Parietal lobe (tissue), 2 donors: ENCODE results near the gene NRBP1. TPM values are rescaled to one million over a fixed set of nuclear protein-coding genes. Genes with fewer than 3 reads are reported as not detected.

Source experiments
- small RNA-seq: library from RNA; depleted of rRNA; stranded (forward); fragments of <200 nt; gene quantifications from one replicate; pipeline ENCODE3, GENCODE V24; 2014; ENCODE audit warnings: low replicate concordance
- total RNA-seq: library from RNA; depleted of rRNA; stranded (reverse); fragments of >200 nt; gene quantifications from one replicate; pipeline ENCODE4 v1.2.3, GENCODE V29; 2014

Gene NRBP1
- total RNA-seq = 82.9 TPM

GRCh38 chr2:27428213-27428977 is at the start of gene NRBP1:
Gene NRBP1, plus strand, starts transcription at chr2:27428631. Its CDS starts 4,643 bp downstream, at chr2:27433274.

GRCh38 chr2:27380626-27381545 is 47.5 kb upstream of the NRBP1 start, which contains the start of gene ZNF513:
Gene ZNF513, minus strand, starts transcription at chr2:27380734. Its CDS starts 208 bp downstream, at chr2:27380526.

GRCh38 chr2:27409321-27410073 is 18.9 kb upstream of the NRBP1 start, which contains the start of gene PPM1G:
Gene PPM1G, minus strand, starts transcription at chr2:27409591. Its CDS starts 169 bp downstream, at chr2:27409422.

GRCh38 chr2:27441958-27442919 is 13.8 kb downstream of the NRBP1 start, which contains the start of gene KRTCAP3:
Gene KRTCAP3, plus strand, starts transcription at chr2:27442381. Its CDS starts 32 bp downstream, at chr2:27442413.

GRCh38 chr2:27489498-27490397 is 61.3 kb downstream of the NRBP1 start, which contains the start of gene IFT172:
Gene IFT172, minus strand, starts transcription at chr2:27489743. Its CDS starts 90 bp downstream, at chr2:27489653.

Small RNA genes within 50 kb of the gene (small RNA-seq; reads per million reads assigned to genes)
- gene RNU6-986P = not detected

Other genes with a start within 250 kb of the NRBP1 start
- 35.4 TPM for gene ATRAID, start 216.6 kb upstream of the NRBP1 start, total RNA-seq
- gene SLC5A6, start 216.4 kb upstream of the NRBP1 start, total RNA-seq = 28.8 TPM
- gene CAD, start 211.3 kb upstream of the NRBP1 start, total RNA-seq = 20.7 TPM
- 0.31 TPM for gene SLC30A3, start 165.6 kb upstream of the NRBP1 start, total RNA-seq
- not detected for gene DNAJC5G, start 153.2 kb upstream of the NRBP1 start, total RNA-seq
- gene TRIM54, start 146.2 kb upstream of the NRBP1 start, total RNA-seq = not detected
- gene UCN, start 120.2 kb upstream of the NRBP1 start, total RNA-seq = not detected
- 107 TPM for gene MPV17, start 105.5 kb upstream of the NRBP1 start, total RNA-seq
- gene GTF3C2, start 71.9 kb upstream of the NRBP1 start, total RNA-seq = 56.7 TPM
- gene EIF2B4, start 58.3 kb upstream of the NRBP1 start, total RNA-seq = 20.7 TPM
- 57.0 TPM for gene SNX17, start 58.0 kb upstream of the NRBP1 start, total RNA-seq
- 12.8 TPM for gene ZNF513, start 47.9 kb upstream of the NRBP1 start, total RNA-seq
- gene PPM1G, start 19.0 kb upstream of the NRBP1 start, total RNA-seq = 63.2 TPM
- not detected for gene KRTCAP3, start 13.8 kb downstream of the NRBP1 start, total RNA-seq
- 70.7 TPM for gene IFT172, start 61.1 kb downstream of the NRBP1 start, total RNA-seq
- gene FNDC4, start 66.6 kb downstream of the NRBP1 start, total RNA-seq = 43.2 TPM
- 1.3 TPM for gene GCKR, start 68.2 kb downstream of the NRBP1 start, total RNA-seq
- 69.8 TPM for gene ZNF512, start 154.4 kb downstream of the NRBP1 start, total RNA-seq
- gene CCDC121, start 200.4 kb downstream of the NRBP1 start, total RNA-seq = 4.1 TPM
- gene GPN1, start 200.4 kb downstream of the NRBP1 start, total RNA-seq = 31.6 TPM
- gene SUPT7L, start 235.0 kb downstream of the NRBP1 start, total RNA-seq = 46.0 TPM
- 36.6 TPM for gene SLC4A1AP, start 235.3 kb downstream of the NRBP1 start, total RNA-seq